GM18858 (cell line): ENCODE results near the gene HSPA1L.

Source experiments
- ATAC-seq: cut with Tn5 transposase; IDR thresholded peaks from one replicate; pipeline ENCODE4 v1.9.1; 2021; ENCODE audit not compliant: unreplicated experiment

HSPA1L gene

DNA sequence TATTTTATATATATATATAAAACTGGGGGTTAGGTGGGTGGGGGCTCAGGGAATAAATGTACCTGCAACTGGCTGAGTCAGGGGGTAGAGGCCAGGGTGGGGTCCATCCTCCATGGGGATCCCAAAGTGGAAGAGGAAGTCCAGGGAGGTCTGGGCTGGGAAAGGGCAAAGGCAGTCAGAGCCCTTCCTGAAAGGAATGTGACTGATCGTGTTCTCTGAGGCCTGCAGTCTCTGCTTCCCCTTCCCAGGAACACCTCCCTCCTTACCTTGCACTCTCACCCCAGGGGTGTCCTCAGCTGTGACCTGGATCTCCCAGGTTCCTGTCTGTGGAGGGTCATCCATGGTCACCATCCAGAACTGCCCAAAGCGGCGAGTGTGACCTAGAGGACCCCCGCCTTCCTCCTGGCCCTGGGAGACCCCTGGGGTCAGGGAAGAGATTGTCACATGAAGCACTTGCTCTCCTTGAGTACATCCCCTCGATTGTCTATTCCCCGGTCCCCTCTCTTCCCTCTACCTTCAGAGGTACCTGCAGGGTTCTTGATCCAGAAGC is 47.9 kb downstream of the HSPA1L start:
- no peak for ATAC-seq

- ATAC-seq = no peak
Observed at GRCh38 chr6:31765910-31766794, 48.9 kb downstream of the HSPA1L start.

DNA sequence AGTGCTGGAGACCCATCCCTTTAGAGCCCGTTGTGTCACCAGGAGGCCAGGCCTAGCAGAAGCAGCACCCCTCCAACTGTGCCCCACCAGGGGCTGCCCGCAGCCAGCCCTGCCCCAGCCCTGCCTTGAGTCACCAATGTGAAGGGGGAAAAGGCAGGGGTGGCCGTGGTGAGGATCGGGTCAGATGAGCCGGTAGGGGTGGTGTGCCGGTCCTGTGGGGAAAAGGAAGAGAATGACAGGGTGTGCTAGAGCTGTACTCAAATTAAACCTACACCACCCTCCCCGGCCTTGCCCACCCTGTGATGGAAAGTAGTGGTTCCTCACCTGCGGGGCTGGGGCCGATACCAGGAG is 49.5 kb downstream of the HSPA1L start:
- ATAC-seq = no peak

GRCh38 chr6:31764198-31764597 is 50.9 kb downstream of the HSPA1L start:
- ATAC-seq = no peak

DNA sequence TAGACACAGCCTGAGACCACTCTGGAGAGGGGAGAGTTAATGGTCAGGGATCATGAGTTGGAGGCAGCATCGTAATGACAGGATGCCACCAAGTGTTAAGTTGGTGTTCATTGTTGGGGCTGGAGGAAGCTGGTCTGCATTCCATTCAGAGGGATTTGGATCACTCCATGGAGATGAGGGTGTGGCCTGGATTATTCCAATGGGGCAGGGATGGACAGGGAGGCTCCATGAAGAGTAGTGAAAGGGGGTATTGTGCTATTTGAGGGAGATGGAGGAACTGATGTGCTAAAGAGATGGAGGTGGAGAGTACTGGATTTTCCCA is 51.5 kb downstream of the HSPA1L start:
- no peak for ATAC-seq

DNA sequence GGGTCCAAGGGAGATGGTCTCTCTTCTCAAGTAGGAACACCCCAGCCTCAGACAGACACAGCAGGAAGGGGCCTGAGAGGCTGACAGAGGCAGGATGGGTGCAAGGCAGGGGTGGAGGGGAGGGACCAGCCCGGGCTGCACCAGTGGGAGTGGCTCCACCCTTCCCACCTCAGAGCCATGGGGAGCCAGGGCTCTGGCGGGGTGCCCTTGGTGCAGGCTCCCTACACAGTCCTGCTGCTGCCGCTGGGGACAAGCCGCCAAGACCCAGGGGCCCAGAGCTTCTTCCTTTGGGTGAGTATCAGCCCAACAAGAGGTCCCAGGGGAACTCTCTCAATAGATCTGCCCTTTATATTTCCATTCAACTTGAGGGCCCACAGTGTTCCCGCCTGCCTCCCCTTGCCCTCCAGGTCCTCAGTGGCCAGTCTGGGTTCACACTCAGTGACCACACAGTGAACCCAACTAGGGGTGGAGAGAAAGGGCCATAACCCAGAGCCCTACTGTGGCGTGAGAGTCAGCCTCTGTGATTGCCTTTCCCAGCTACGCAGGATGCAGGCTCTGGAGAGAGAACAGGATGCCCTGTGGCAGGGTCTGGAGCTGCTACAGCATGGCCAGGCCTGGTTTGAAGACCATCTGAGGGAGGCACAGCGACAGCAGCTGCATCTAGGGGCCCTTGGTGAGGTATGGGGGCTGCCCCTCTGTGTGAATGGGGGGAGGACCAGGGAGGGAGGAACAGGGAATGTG is 52.0 kb downstream of the HSPA1L start:
- ATAC-seq = no peak

GRCh38 chr6:31762356-31762755 is 52.7 kb downstream of the HSPA1L start, which contains the start of gene SAPCD1:
Gene SAPCD1 (plus strand): TSS chr6:31762656. CDS start chr6:31763055, 399 bp downstream.
- no peak for ATAC-seq

DNA sequence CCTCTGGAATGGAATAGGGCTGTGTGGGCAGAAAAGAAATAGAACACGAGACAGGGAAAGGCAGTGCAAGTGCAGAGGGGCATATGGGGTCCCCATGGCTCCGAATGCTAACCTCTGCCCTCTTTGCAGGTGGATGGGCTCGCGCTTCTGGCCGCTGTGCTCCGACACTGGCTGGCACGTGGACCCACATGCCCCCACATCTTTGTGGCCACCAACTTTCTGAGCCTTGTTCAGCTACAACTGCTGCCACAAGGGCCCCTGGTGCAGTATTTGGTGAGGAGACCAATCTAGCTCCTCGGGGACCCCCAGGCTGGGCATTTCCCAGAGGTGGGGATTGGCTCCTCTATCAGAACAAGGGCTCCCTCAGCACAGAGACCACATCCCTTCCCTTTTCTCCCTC is 53.7 kb downstream of the HSPA1L start:
- no peak for ATAC-seq

- ATAC-seq = no peak
Observed at GRCh38 chr6:31760790-31761189, 54.3 kb downstream of the HSPA1L start.
